Fibroblast of lung (primary cell): ENCODE measurements around the gene USP21. TPM values are rescaled to one million over a fixed set of nuclear protein-coding genes. Genes with fewer than 3 reads are reported as not detected.

ENCODE experiments used
- DNase-seq, 2 donors: peaks; one replicate each; pipeline versions ENCODE4 v3.0.0 to v3.0.0-alpha.2; 2010; ENCODE audit warnings: low read depth in 2 of 2
- H2AFZ ChIP-seq: 2 replicates; pipeline ENCODE4 v1.5.1; 2012; ENCODE audit warnings: low read length, control low read depth, inconsistent platforms
- H3K27ac ChIP-seq: 2 replicates; pipeline ENCODE4 v1.5.1; 2011; ENCODE audit warnings: low read length, control low read depth; ENCODE audit not compliant: insufficient read depth
- H3K27me3 ChIP-seq: 2 replicates; pipeline ENCODE4 v1.5.1; 2011; ENCODE audit warnings: mild to moderate bottlenecking, low read length; ENCODE audit not compliant: control insufficient read depth, insufficient read depth
- H3K36me3 ChIP-seq: 2 replicates; pipeline ENCODE4 v1.5.1; 2011; ENCODE audit warnings: low read length; ENCODE audit not compliant: control insufficient read depth, insufficient read depth
- H3K4me1 ChIP-seq: 2 replicates; pipeline ENCODE4 v1.5.1; 2011; ENCODE audit warnings: low read length; ENCODE audit not compliant: control insufficient read depth, insufficient read depth; ENCODE audit errors: extremely low read depth
- H3K4me2 ChIP-seq: 2 replicates; pipeline ENCODE4 v1.5.1; 2011; ENCODE audit warnings: low read length, control low read depth; ENCODE audit not compliant: insufficient read depth; ENCODE audit errors: extremely low read depth
- H3K4me3 ChIP-seq, 4 experiments: fragments of 200-600 bp in 1 of 4; sonication (generic) in 1 of 4; replicated peaks in 1 of 4; 2 replicates each; pipeline ENCODE4 v1.5.1; 2011 to 2016; ENCODE audit warnings: low read length in 4 of 4, low read depth in 3 of 4, mild to moderate bottlenecking in 3 of 4, control low read depth in 2 of 4, inconsistent platforms in 1 of 4, mixed read lengths in 1 of 4; ENCODE audit not compliant: insufficient read depth in 1 of 4; ENCODE audit errors: control extremely low read depth in 1 of 4
- H3K79me2 ChIP-seq: 2 replicates; pipeline ENCODE4 v1.5.1; 2012; ENCODE audit warnings: mild to moderate bottlenecking, low read length, inconsistent platforms; ENCODE audit not compliant: control insufficient read depth, insufficient read depth
- H3K9ac ChIP-seq: 2 replicates; pipeline ENCODE4 v1.5.1; 2011; ENCODE audit warnings: mild to moderate bottlenecking, low read length, control low read depth; ENCODE audit not compliant: insufficient read depth
- H3K9me3 ChIP-seq: 2 replicates; pipeline ENCODE4 v1.5.1; 2012; ENCODE audit warnings: low read depth, low read length; ENCODE audit not compliant: control insufficient read depth, insufficient read depth
- H4K20me1 ChIP-seq: 2 replicates; pipeline ENCODE4 v1.5.1; 2011; ENCODE audit warnings: low read length; ENCODE audit not compliant: control insufficient read depth, insufficient read depth; ENCODE audit errors: extremely low read depth
- EZH2 ChIP-seq: IDR thresholded peaks from 2 replicates; pipeline ENCODE4 v1.5.1; 2012; ENCODE audit warnings: low read length, control low read depth, mild to moderate bottlenecking; ENCODE audit errors: missing control alignments
- polyA plus RNA-seq, 2 donors: library from polyadenylated mRNA; depleted of rRNA in 1 of 2; stranded (reverse) in 1 of 2; unstranded in 1 of 2; fragments of >200 nt; gene quantifications; 2 replicates each; pipeline ENCODE4 v1.2.1, GENCODE V29; 2011 to 2012; ENCODE audit warnings: missing spikeins in 1 of 2
- total RNA-seq: library from RNA; depleted of rRNA; stranded (reverse); fragments of >200 nt; gene quantifications from 2 replicates; pipeline ENCODE4 v1.2.1, GENCODE V29; 2014
- TF ChIP-seq, protein P1 (sequence below), 2 donors: IDR thresholded peaks in 1 of 2; conservative IDR thresholded peaks in 1 of 2; 1 replicate in 1 of 2; 2 replicates in 1 of 2; pipeline ENCODE4 v1.5.1; 2011 to 2012; ENCODE audit warnings: low read length in 2 of 2, control low read depth in 1 of 2, inconsistent platforms in 1 of 2, low read depth in 1 of 2, mild to moderate bottlenecking in 1 of 2

Gene USP21
- total and polyA plus RNA-seq, 2 donors (not counting 1 experiment from before 2014, with no cell fraction given): 10.2 to 11.7 TPM

DNA sequence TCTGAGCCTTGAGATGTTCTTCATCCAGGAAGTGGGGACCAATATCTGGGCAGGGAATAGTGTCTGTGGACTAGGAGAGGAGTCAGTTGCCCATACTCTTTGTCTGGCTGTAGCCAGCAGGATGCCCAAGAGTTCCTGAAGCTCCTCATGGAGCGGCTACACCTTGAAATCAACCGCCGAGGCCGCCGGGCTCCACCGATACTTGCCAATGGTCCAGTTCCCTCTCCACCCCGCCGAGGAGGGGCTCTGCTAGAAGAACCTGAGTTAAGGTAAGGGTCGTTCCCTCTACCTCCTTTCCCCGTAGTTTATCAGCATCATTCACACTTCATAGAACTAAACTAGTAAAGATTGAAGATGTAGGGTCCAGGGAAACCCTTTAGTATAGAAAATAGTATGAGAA lies 3.5 kb downstream of the USP21 start:
- Histone ChIP-seq H3K27me3 (no peaks in the 10 kb centered on the region), H3K9ac (no peak overlapping the region), H3K4me3 (no peak overlapping the region), H3K79me2 (peaks cover 17% of the 10 kb centered on the region), H2AFZ (no peak overlapping the region), H3K4me1 (peaks cover 18% of the 10 kb centered on the region), H3K9me3 (no peaks in the 10 kb centered on the region), H3K27ac (no peak overlapping the region), H4K20me1 (no peaks in the 10 kb centered on the region), H3K36me3 (peaks cover 21% of the 10 kb centered on the region), H3K4me2 (no peak overlapping the region)
- TF ChIP-seq EZH2: no peak
- TF ChIP-seq, protein P1, sequence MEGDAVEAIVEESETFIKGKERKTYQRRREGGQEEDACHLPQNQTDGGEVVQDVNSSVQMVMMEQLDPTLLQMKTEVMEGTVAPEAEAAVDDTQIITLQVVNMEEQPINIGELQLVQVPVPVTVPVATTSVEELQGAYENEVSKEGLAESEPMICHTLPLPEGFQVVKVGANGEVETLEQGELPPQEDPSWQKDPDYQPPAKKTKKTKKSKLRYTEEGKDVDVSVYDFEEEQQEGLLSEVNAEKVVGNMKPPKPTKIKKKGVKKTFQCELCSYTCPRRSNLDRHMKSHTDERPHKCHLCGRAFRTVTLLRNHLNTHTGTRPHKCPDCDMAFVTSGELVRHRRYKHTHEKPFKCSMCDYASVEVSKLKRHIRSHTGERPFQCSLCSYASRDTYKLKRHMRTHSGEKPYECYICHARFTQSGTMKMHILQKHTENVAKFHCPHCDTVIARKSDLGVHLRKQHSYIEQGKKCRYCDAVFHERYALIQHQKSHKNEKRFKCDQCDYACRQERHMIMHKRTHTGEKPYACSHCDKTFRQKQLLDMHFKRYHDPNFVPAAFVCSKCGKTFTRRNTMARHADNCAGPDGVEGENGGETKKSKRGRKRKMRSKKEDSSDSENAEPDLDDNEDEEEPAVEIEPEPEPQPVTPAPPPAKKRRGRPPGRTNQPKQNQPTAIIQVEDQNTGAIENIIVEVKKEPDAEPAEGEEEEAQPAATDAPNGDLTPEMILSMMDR (conservative IDR thresholded peaks at IDR 0.05 in 1 of 2, IDR thresholded peaks at IDR 0.05 in 1 of 2; ENCODE audit: low read depth in 1 of 2, low read length in 2 of 2): no peak
- DNase-seq: no peak

DNA sequence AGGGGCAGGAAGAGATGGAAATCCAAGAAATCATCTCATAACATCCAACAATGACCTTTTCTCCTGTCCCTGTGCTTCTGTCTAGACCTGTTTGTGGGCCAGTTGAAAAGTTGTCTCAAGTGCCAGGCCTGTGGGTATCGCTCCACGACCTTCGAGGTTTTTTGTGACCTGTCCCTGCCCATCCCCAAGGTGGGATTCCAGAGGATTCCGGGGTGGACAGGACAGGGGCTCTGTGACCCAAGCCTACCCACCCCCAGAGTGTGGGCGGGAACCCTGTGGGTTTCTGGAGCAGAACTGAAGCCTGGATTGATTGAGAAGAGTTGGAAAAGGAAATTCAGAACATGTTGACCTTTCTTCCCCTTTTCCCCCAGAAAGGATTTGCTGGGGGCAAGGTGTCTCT lies 4.5 kb downstream of the USP21 start:
- Histone ChIP-seq H3K36me3 (peaks cover 19% of the 10 kb centered on the region), H4K20me1 (no peaks in the 10 kb centered on the region), H3K9me3 (no peaks in the 10 kb centered on the region), H3K4me3 (no peak overlapping the region), H3K79me2 (peaks cover 17% of the 10 kb centered on the region), H2AFZ (no peak overlapping the region), H3K27me3 (no peaks in the 10 kb centered on the region), H3K27ac (no peak overlapping the region), H3K4me2 (no peak overlapping the region), H3K4me1 (peaks cover 18% of the 10 kb centered on the region), H3K9ac (no peak overlapping the region)
- DNase-seq: no peak
- TF ChIP-seq, protein P1 (conservative IDR thresholded peaks at IDR 0.05 in 1 of 2, IDR thresholded peaks at IDR 0.05 in 1 of 2; ENCODE audit: low read depth in 1 of 2, low read length in 2 of 2): no peak
- TF ChIP-seq EZH2: no peak

DNA sequence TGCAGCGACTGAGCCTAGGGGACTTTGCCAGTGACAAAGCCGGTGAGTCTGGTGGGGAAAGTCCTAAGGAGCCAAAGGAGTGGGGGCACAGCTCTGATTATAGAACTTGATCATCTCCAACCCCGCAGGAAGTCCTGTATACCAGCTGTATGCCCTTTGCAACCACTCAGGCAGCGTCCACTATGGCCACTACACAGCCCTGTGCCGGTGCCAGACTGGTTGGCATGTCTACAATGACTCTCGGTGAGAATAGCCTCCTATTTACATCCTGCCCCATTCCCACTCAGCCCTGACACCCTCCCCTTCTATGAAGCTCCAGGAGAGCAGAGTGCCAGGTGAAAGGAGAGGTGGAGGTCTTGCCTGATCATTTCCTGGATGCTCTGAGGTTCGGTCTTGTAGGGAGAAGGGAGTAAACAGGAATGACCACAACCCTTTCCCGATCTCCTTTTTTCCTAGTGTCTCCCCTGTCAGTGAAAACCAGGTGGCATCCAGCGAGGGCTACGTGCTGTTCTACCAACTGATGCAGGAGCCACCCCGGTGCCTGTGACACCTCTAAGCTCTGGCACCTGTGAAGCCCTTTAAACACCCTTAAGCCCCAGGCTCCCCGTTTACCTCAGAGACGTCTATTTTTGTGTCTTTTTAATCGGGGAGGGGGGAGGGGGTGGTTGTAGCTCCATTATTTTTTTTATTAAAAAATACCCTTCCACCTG lies 5.8 kb downstream of the USP21 start:
- H3K27ac ChIP-seq: peak overlapping the region; percentile 91
- H3K4me2 ChIP-seq: peak overlapping the region; percentile 100
- H3K4me3 ChIP-seq: peak overlapping the region in 3 of 4 experiments; percentile 55 to 88 (median 87)
- H3K79me2 ChIP-seq: peaks cover 12% of the 10 kb centered on the region
- H3K4me1 ChIP-seq: peaks cover 16% of the 10 kb centered on the region
- H3K36me3 ChIP-seq: peaks cover 19% of the 10 kb centered on the region
- no peak overlapping the region for H2AFZ ChIP-seq
- no peaks in the 10 kb centered on the region for H4K20me1 ChIP-seq
- H3K27me3 ChIP-seq: no peaks in the 10 kb centered on the region
- DNase-seq: no peak
- TF ChIP-seq, protein P1 (conservative IDR thresholded peaks at IDR 0.05 in 1 of 2, IDR thresholded peaks at IDR 0.05 in 1 of 2; ENCODE audit: low read depth in 1 of 2, low read length in 2 of 2): no peak
- TF ChIP-seq EZH2: no peak
- H3K9ac ChIP-seq: peak overlapping the region; percentile 74
- H3K9me3 ChIP-seq: no peaks in the 10 kb centered on the region
